HL-60 (cell line): ENCODE data around the gene GPS2.

Experiments used
- DNase-seq, 2 experiments: peaks; one replicate each; pipeline ENCODE4 v3.0.0-alpha.2; 2010 to 2020; ENCODE audit warnings: low read depth in 1 of 2, low spot score in 1 of 2
- H3K27ac ChIP-seq: fragments of 250-450 bp; sonication (Bioruptor Pico); replicated peaks from 2 replicates; pipeline ENCODE4 v1.5.1; 2020; ENCODE audit warnings: mild to moderate bottlenecking, moderate library complexity
- H3K27me3 ChIP-seq: fragments of 250-450 bp; sonication (Bioruptor Pico); 2 replicates; pipeline ENCODE4 v1.5.1; 2021; ENCODE audit warnings: mild to moderate bottlenecking, moderate library complexity; ENCODE audit not compliant: insufficient read depth, poor library complexity, severe bottlenecking
- H3K4me3 ChIP-seq: replicated peaks from 2 replicates; pipeline ENCODE4 v1.5.1; 2011; ENCODE audit warnings: mild to moderate bottlenecking, control low read depth, low read length; ENCODE audit not compliant: insufficient read depth
- GABPA ChIP-seq: IDR thresholded peaks from 2 replicates; pipeline ENCODE4 v1.6.1; 2012; ENCODE audit warnings: low read depth
- POLR2AphosphoS5 ChIP-seq: IDR thresholded peaks from 2 replicates; pipeline ENCODE4 v1.6.1; 2012; ENCODE audit warnings: low read depth
- SPI1 ChIP-seq: IDR thresholded peaks from 2 replicates; pipeline ENCODE4 v1.6.1; 2012; ENCODE audit warnings: low read depth, mild to moderate bottlenecking, borderline replicate concordance
- TF ChIP-seq, protein P1 (sequence below): IDR thresholded peaks from one replicate; pipeline ENCODE4 v1.5.1; 2011; ENCODE audit warnings: low read length, control low read depth, inconsistent platforms; ENCODE audit not compliant: insufficient read depth
- TF ChIP-seq, protein P2 (sequence below): IDR thresholded peaks from 2 replicates; pipeline ENCODE4 v1.6.1; 2012; ENCODE audit warnings: low read depth; ENCODE audit not compliant: insufficient replicate concordance

The GPS2 gene

DNA sequence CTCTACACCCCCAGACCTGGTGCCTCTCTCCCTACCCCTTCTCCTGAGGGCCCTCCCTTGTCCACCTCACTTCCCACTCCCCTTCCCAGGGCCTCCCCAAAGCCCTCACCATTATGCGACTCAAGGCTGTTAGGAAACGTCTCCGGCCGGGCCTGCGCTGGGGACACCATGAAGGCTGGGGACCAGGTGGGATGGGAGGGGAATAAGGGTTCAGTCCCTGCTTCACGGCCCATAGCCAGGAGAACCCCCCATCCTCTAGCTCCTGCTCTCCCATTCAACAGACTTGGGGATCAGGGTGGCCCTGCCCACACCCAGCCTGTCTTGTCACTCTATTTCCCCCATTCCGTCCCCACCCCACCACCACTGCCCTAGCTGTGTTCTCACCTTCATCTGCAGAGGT lies 11.9 kb upstream of the GPS2 start:
- no peak overlapping the region for H3K27ac ChIP-seq
- TF ChIP-seq, protein P1, sequence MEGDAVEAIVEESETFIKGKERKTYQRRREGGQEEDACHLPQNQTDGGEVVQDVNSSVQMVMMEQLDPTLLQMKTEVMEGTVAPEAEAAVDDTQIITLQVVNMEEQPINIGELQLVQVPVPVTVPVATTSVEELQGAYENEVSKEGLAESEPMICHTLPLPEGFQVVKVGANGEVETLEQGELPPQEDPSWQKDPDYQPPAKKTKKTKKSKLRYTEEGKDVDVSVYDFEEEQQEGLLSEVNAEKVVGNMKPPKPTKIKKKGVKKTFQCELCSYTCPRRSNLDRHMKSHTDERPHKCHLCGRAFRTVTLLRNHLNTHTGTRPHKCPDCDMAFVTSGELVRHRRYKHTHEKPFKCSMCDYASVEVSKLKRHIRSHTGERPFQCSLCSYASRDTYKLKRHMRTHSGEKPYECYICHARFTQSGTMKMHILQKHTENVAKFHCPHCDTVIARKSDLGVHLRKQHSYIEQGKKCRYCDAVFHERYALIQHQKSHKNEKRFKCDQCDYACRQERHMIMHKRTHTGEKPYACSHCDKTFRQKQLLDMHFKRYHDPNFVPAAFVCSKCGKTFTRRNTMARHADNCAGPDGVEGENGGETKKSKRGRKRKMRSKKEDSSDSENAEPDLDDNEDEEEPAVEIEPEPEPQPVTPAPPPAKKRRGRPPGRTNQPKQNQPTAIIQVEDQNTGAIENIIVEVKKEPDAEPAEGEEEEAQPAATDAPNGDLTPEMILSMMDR: no peak
- no peak for TF ChIP-seq GABPA
- H3K4me3 ChIP-seq: no peak overlapping the region
- no peaks in the 10 kb centered on the region for H3K27me3 ChIP-seq
- DNase-seq: no peak

- Histone ChIP-seq H3K27ac (no peak overlapping the region), H3K27me3 (no peaks in the 10 kb centered on the region), H3K4me3 (no peak overlapping the region)
- no peak for DNase-seq
- TF ChIP-seq, protein P1: no peak
- TF ChIP-seq, protein P2, sequence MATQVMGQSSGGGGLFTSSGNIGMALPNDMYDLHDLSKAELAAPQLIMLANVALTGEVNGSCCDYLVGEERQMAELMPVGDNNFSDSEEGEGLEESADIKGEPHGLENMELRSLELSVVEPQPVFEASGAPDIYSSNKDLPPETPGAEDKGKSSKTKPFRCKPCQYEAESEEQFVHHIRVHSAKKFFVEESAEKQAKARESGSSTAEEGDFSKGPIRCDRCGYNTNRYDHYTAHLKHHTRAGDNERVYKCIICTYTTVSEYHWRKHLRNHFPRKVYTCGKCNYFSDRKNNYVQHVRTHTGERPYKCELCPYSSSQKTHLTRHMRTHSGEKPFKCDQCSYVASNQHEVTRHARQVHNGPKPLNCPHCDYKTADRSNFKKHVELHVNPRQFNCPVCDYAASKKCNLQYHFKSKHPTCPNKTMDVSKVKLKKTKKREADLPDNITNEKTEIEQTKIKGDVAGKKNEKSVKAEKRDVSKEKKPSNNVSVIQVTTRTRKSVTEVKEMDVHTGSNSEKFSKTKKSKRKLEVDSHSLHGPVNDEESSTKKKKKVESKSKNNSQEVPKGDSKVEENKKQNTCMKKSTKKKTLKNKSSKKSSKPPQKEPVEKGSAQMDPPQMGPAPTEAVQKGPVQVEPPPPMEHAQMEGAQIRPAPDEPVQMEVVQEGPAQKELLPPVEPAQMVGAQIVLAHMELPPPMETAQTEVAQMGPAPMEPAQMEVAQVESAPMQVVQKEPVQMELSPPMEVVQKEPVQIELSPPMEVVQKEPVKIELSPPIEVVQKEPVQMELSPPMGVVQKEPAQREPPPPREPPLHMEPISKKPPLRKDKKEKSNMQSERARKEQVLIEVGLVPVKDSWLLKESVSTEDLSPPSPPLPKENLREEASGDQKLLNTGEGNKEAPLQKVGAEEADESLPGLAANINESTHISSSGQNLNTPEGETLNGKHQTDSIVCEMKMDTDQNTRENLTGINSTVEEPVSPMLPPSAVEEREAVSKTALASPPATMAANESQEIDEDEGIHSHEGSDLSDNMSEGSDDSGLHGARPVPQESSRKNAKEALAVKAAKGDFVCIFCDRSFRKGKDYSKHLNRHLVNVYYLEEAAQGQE: no peak
- TF ChIP-seq SPI1: no peak
These were observed 11.0 kb upstream of the GPS2 start for GRCh38 chr17:7326186-7326585.

GRCh38 chr17:7325031-7325528 lies 9.9 kb upstream of the GPS2 start:
- Histone ChIP-seq H3K27ac (no peak overlapping the region), H3K27me3 (no peaks in the 10 kb centered on the region), H3K4me3 (no peak overlapping the region)
- no peak for DNase-seq
- TF ChIP-seq SPI1 (no peak), GABPA (no peak), POLR2AphosphoS5 (no peak)
- TF ChIP-seq, protein P1: no peak
- TF ChIP-seq, protein P2: no peak

DNA sequence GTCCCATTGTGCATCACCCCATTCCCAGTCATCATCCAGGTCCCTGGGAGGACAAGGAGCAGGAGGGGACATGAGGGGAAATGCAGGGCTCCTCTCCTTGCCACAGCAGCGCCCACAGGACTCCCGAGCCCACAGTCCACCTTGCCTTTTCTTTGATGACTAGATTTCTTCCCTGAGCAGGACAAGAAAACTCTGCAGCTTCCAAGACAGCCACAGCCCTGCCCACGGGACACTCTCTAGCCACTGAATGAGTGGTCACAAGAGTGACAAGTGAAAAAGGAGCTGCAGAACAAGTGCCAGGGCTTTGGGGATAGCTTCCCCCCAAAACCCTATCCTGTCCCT lies 9.2 kb upstream of the GPS2 start:
- TF ChIP-seq, protein P1: no peak
- no peak for TF ChIP-seq SPI1
- TF ChIP-seq, protein P2: no peak
- no peak for TF ChIP-seq POLR2AphosphoS5
- no peak for TF ChIP-seq GABPA
- Histone ChIP-seq H3K4me3 (no peak overlapping the region), H3K27ac (no peak overlapping the region), H3K27me3 (no peaks in the 10 kb centered on the region)
- DNase-seq: no peak
